T-helper 1 cell treated with Interleukin-12 subunit alpha and Interleukin-12 subunit beta and Interleukin-4 antibody, amounts not matched to agents 30 μg/mL and 1 μg/mL, for 36 hours (primary cell): ENCODE results near the gene GPBP1.
"Not testable (repeated sequence)": the region's sequence is repeated elsewhere in the genome, so short reads cannot be mapped to it uniquely, and the experiment has no call there.

ENCODE experiments used
- H3K27ac Mint-ChIP-seq: one replicate; pipeline ENCODE4 v1.8.0; 2021; ENCODE audit warnings: mild to moderate bottlenecking, mixed read lengths
- H3K27me3 Mint-ChIP-seq: one replicate; pipeline ENCODE4 v1.8.0; 2021; ENCODE audit warnings: low read depth, mixed read lengths
- H3K36me3 Mint-ChIP-seq: one replicate; pipeline ENCODE4 v1.8.0; 2021; ENCODE audit warnings: low read depth, mixed read lengths
- H3K4me1 Mint-ChIP-seq: one replicate; pipeline ENCODE4 v1.8.0; 2021; ENCODE audit warnings: low read depth, mixed read lengths
- H3K4me3 Mint-ChIP-seq: one replicate; pipeline ENCODE4 v1.8.0; 2021; ENCODE audit warnings: mild to moderate bottlenecking, moderate library complexity, mixed read lengths
- H3K9me3 Mint-ChIP-seq: one replicate; pipeline ENCODE4 v1.8.0; 2021; ENCODE audit warnings: mixed read lengths

The GPBP1 gene, protein sequence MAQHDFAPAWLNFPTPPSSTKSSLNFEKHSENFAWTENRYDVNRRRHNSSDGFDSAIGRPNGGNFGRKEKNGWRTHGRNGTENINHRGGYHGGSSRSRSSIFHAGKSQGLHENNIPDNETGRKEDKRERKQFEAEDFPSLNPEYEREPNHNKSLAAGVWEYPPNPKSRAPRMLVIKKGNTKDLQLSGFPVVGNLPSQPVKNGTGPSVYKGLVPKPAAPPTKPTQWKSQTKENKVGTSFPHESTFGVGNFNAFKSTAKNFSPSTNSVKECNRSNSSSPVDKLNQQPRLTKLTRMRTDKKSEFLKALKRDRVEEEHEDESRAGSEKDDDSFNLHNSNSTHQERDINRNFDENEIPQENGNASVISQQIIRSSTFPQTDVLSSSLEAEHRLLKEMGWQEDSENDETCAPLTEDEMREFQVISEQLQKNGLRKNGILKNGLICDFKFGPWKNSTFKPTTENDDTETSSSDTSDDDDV

GRCh38 chr5:57173319-57174127 is at the start of gene GPBP1:
Gene GPBP1 (plus strand): TSS chr5:57174059. CDS start chr5:57214131, 40,072 bp downstream.
- Mint-ChIP-seq H3K27ac (peak within 1 kb of the TSS; percentile 99), H3K9me3 (no peaks in the 10 kb centered on the region), H3K4me1 (peaks cover 28% of the 10 kb centered on the region), H3K36me3 (peaks cover 29% of the 10 kb centered on the region), H3K4me3 (peak within 1 kb of the TSS; percentile 99), H3K27me3 (no peaks in the 10 kb centered on the region)

- no peak overlapping the region for H3K4me3 Mint-ChIP-seq
- H3K9me3 Mint-ChIP-seq = no peaks in the 10 kb centered on the region
- peaks cover 4% of the 10 kb centered on the region for H3K27me3 Mint-ChIP-seq
- H3K36me3 Mint-ChIP-seq = no peaks in the 10 kb centered on the region
- H3K27ac Mint-ChIP-seq = no peak overlapping the region
- H3K4me1 Mint-ChIP-seq = no peaks in the 10 kb centered on the region
These were observed 45.5 kb upstream of the GPBP1 start for GRCh38 chr5:57128325-57128724.

DNA sequence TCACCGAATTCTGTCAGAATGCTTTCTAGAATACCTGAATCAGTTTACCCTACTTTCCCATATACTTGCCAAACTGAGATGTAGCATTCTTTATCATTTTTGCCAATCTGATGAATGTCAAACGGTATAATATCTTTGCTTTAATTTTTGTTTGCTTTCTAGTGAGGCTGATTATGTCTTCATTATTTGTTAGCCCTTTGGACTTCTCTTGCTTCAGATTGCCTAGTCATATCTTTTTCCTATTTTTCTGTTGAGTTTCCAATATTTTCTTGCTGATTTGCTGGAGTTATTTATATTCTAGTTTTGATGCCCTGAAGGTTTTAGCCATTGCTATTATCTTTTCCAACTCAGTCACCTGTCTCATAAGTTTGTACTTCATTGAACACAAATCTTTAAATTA is 40.3 kb upstream of the GPBP1 start:
- Mint-ChIP-seq H3K9me3 (no peaks in the 10 kb centered on the region), H3K27me3 (peaks cover 9% of the 10 kb centered on the region), H3K4me3 (no peak overlapping the region), H3K4me1 (no peaks in the 10 kb centered on the region), H3K27ac (no peak overlapping the region), H3K36me3 (no peaks in the 10 kb centered on the region)

- Mint-ChIP-seq H3K9me3 (no peaks in the 10 kb centered on the region), H3K4me1 (no peaks in the 10 kb centered on the region), H3K4me3 (no peak overlapping the region), H3K27me3 (peaks cover 20% of the 10 kb centered on the region), H3K36me3 (no peaks in the 10 kb centered on the region), H3K27ac (no peak overlapping the region)
These were observed 36.5 kb upstream of the GPBP1 start for GRCh38 chr5:57137401-57137800.

GRCh38 chr5:57152316-57152715 is 21.5 kb upstream of the GPBP1 start:
- Mint-ChIP-seq H3K27ac (no peak overlapping the region), H3K9me3 (peaks cover 4% of the 10 kb centered on the region), H3K27me3 (peaks cover 2% of the 10 kb centered on the region), H3K4me1 (peaks cover 1% of the 10 kb centered on the region), H3K36me3 (peaks cover 2% of the 10 kb centered on the region), H3K4me3 (no peak overlapping the region)

- no peak overlapping the region for H3K4me3 Mint-ChIP-seq
- no peaks in the 10 kb centered on the region for H3K4me1 Mint-ChIP-seq
- peaks cover 12% of the 10 kb centered on the region for H3K9me3 Mint-ChIP-seq
- H3K27me3 Mint-ChIP-seq = no peaks in the 10 kb centered on the region
- H3K27ac Mint-ChIP-seq = no peak overlapping the region
- peaks cover 2% of the 10 kb centered on the region for H3K36me3 Mint-ChIP-seq
These were observed 18.8 kb upstream of the GPBP1 start for GRCh38 chr5:57155033-57155432.

GRCh38 chr5:57157131-57157530 is 16.7 kb upstream of the GPBP1 start:
- no peak overlapping the region for H3K4me3 Mint-ChIP-seq
- no peaks in the 10 kb centered on the region for H3K4me1 Mint-ChIP-seq
- no peak overlapping the region for H3K27ac Mint-ChIP-seq
- peaks cover 12% of the 10 kb centered on the region for H3K9me3 Mint-ChIP-seq
- peaks cover 2% of the 10 kb centered on the region for H3K36me3 Mint-ChIP-seq
- H3K27me3 Mint-ChIP-seq = no peaks in the 10 kb centered on the region

DNA sequence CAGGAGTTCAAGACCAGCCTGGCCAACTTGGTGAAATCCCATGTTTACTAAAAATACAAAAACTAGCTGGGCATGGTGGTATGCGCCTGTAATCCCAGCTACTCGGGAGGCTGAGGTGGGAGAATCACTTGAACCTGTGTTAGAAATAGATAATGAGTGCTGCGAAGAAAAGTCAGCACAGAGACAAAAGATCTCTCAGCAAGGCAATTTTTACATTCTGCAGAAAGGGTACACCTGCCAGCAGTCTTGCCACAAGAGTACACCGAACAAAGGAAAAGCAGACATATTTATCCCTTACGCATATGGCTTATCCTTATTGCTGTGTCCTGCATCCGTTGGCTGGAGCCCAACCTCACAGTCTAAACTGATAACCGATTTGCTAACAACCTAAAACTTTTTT is 16.2 kb upstream of the GPBP1 start:
- Mint-ChIP-seq H3K4me3 (no peak overlapping the region), H3K27me3 (no peaks in the 10 kb centered on the region), H3K27ac (no peak overlapping the region), H3K36me3 (peaks cover 2% of the 10 kb centered on the region), H3K9me3 (peaks cover 12% of the 10 kb centered on the region), H3K4me1 (no peaks in the 10 kb centered on the region)

- no peak overlapping the region for H3K4me3 Mint-ChIP-seq
- H3K4me1 Mint-ChIP-seq = peaks cover 9% of the 10 kb centered on the region
- H3K9me3 Mint-ChIP-seq = peaks cover 3% of the 10 kb centered on the region
- H3K36me3 Mint-ChIP-seq = no peaks in the 10 kb centered on the region
- no peak overlapping the region for H3K27ac Mint-ChIP-seq
- no peaks in the 10 kb centered on the region for H3K27me3 Mint-ChIP-seq
These were observed 10.3 kb upstream of the GPBP1 start for GRCh38 chr5:57163553-57164006.

- Mint-ChIP-seq H3K9me3 (peaks cover 2% of the 10 kb centered on the region), H3K27ac (no peak overlapping the region), H3K27me3 (no peaks in the 10 kb centered on the region), H3K4me1 (peaks cover 9% of the 10 kb centered on the region), H3K4me3 (no peak overlapping the region), H3K36me3 (no peaks in the 10 kb centered on the region)
These were observed 9.7 kb upstream of the GPBP1 start for GRCh38 chr5:57164124-57164523.

DNA sequence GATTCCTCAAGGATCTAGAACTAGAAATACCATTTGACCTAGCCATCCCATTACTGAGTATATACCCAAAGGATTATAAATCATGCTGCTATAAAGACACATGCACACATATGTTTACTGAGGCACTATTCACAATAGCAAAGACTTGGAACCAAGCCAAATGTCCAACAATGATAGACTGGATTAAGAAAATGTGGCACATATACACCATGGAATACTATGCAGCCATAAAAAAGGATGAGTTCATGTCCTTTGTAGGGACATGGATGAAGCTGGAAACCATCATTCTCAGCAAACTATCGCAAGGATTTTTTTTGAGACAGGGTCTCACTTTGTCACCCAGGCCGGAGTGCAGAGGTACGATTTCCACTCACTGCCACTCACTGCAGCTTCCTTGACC is 8.7 kb upstream of the GPBP1 start:
- H3K36me3 Mint-ChIP-seq, H3K27ac Mint-ChIP-seq, H3K9me3 Mint-ChIP-seq, H3K4me1 Mint-ChIP-seq, H3K4me3 Mint-ChIP-seq, H3K27me3 Mint-ChIP-seq: not testable (repeated sequence)

DNA sequence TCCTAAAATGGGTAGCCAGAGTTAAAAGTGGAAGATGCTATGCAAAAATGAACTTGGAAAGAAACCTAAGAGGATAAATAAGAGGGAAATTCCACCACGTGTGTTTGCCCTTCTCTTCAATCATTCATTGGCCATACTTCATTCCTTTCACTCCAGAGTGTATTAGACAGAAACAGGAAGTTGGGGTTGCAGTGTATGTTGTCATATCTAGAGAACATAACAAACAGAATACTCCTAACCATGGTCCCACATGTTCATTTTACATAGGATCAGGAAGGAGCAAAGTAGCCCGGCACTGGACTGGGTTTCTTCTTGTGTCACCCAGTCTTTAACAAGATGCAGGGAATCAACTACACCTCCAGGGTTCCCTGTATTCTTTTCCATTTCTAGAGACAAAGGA is 7.6 kb upstream of the GPBP1 start:
- no peak overlapping the region for H3K4me3 Mint-ChIP-seq
- H3K4me1 Mint-ChIP-seq = peaks cover 9% of the 10 kb centered on the region
- H3K27ac Mint-ChIP-seq = no peak overlapping the region
- no peaks in the 10 kb centered on the region for H3K36me3 Mint-ChIP-seq
- no peaks in the 10 kb centered on the region for H3K9me3 Mint-ChIP-seq
- no peaks in the 10 kb centered on the region for H3K27me3 Mint-ChIP-seq

DNA sequence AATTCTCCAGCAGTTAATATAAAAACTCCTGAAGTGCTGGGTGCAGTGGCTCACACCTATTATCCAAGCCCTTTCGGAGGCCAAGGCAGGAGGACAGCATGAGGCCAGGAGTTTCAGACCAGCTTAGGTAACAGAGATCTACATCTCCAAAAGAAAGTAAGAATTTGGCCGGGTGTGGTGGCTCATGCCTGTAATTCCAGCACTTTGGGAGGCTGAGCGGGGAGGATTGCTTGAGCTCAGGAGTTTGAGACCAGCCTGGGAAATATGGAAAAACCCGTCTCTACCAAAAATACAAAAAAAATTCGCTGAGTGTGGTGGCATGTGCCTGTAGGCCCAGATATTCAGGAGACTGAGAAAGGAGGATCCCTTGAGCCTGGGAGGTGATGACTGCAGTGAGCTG is 6.7 kb upstream of the GPBP1 start:
- H3K36me3 Mint-ChIP-seq = no peaks in the 10 kb centered on the region
- H3K27me3 Mint-ChIP-seq = no peaks in the 10 kb centered on the region
- no peak overlapping the region for H3K27ac Mint-ChIP-seq
- no peaks in the 10 kb centered on the region for H3K9me3 Mint-ChIP-seq
- no peak overlapping the region for H3K4me3 Mint-ChIP-seq
- peaks cover 12% of the 10 kb centered on the region for H3K4me1 Mint-ChIP-seq

DNA sequence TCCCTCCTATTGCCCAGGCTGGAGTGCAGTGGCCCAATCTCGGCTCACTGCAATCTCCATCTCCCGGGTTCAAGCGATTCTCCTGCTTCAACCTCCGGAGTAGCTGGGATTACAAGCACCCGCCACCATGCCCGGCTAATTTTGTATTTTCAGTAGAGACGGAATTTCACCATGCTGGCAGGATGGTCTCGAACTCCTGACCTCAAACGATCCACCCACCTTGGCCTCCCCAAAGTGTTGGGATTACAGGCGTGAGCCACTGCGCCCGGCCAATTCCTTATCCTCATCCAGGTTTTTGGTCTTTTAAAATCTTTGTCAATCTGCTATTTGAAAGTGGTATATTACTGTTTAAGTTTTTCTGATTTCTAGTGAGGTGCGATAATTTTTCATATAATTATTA is 3.7 kb upstream of the GPBP1 start:
- not testable (repeated sequence) for H3K4me3 Mint-ChIP-seq, H3K27ac Mint-ChIP-seq

More for the DNA sequence above, 3.7 kb upstream of the GPBP1 start:
- H3K36me3 Mint-ChIP-seq, H3K9me3 Mint-ChIP-seq, H3K27me3 Mint-ChIP-seq: not testable (repeated sequence)
- H3K4me1 Mint-ChIP-seq = peaks cover 21% of the 10 kb centered on the region
